PC-9 (cell line): ENCODE measurements around the gene RASGRF1.

Experiments
- EZH2 ChIP-seq: fragments of 200-600 bp; sonication (generic); IDR thresholded peaks from 2 replicates; pipeline ENCODE4 v1.8.0; 2017; ENCODE audit warnings: antibody characterized with exemption, low read depth
- TF ChIP-seq, protein P1 (sequence below): fragments of 200-600 bp; sonication (generic); conservative IDR thresholded peaks from 2 replicates; pipeline ENCODE4 v1.6.1; 2017; ENCODE audit warnings: mixed run types, antibody characterized with exemption, mild to moderate bottlenecking, moderate library complexity

DNA sequence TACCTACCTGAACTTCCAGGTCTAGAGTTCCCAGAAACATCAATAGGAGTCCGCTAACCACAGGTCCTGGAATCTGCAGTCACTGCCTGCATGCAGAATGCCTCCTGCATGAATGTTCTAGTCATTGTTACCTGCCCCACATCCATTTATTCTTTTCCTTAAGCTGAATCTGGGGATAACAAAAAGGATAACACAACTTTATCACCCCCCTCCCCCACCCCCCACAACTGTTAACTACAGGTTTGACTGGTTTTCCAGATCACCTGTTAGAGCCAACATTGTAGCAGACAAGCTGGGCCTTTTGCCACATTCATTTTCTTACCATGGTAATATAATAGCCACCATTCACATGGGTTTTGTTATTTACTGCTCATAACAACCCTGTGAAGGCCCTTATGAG lies 141.1 kb downstream of the RASGRF1 start:
- TF ChIP-seq, protein P1, sequence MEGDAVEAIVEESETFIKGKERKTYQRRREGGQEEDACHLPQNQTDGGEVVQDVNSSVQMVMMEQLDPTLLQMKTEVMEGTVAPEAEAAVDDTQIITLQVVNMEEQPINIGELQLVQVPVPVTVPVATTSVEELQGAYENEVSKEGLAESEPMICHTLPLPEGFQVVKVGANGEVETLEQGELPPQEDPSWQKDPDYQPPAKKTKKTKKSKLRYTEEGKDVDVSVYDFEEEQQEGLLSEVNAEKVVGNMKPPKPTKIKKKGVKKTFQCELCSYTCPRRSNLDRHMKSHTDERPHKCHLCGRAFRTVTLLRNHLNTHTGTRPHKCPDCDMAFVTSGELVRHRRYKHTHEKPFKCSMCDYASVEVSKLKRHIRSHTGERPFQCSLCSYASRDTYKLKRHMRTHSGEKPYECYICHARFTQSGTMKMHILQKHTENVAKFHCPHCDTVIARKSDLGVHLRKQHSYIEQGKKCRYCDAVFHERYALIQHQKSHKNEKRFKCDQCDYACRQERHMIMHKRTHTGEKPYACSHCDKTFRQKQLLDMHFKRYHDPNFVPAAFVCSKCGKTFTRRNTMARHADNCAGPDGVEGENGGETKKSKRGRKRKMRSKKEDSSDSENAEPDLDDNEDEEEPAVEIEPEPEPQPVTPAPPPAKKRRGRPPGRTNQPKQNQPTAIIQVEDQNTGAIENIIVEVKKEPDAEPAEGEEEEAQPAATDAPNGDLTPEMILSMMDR: no peak
- TF ChIP-seq EZH2: no peak
